ENCODE measurements around the gene GRIP1. TPM values are rescaled to one million over a fixed set of nuclear protein-coding genes. Genes with fewer than 3 reads are reported as not detected.

Gene GRIP1
- total and polyA plus RNA-seq, 4 donors, result 0.38 to 3.4 (median 1.3) TPM

DNA sequence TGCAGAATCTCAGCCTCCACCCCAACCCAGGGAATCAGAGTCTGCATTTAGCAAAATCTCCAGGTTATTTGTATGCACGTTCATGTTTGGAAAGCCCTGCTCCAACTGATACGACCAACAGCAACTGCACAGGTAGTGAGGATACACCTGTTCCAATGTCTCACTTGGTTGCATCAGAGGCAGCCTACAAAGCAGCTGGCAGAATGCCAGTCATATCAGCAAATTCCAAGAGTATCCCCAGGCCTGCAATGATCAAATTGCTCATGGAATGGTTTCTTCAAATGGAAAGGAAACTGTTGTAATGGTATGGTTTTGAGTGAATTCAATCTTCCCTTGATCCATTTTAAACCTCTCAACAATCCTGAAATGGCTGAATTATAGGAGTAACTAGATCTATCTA is 75.4 kb downstream of the GRIP1 start:
- Histone ChIP-seq H3K4me3 (ENCODE audit: low read length in 2 of 2) (no peak overlapping the region), H3K4me1 (ENCODE audit: control insufficient read depth in 1 of 2, insufficient read depth in 2 of 2, low read length in 2 of 2) (no peaks in the 10 kb centered on the region), H3K36me3 (ENCODE audit: control insufficient read depth in 1 of 2, insufficient read depth in 2 of 2, low read length in 1 of 2) (no peaks in the 10 kb centered on the region), H3K27me3 (ENCODE audit: control insufficient read depth in 1 of 2, insufficient read depth in 2 of 2, low read length in 1 of 2) (peaks cover 0 to 1% of the 10 kb centered on the region in 2 donors), H3K9me3 (ENCODE audit: control insufficient read depth, low read length) (peaks cover 2% of the 10 kb centered on the region), H3K27ac (ENCODE audit: low read depth in 1 of 2, low read length in 2 of 2) (no peak overlapping the region)
- intact Hi-C loops (cut with DNase I), result no loop called here
- WGBS, 2 donors, result 92 to 95% methylated on average over 2 of the region's 2 CpGs
- ATAC-seq (ENCODE audit: low FRiP score), result no peak
- DNase-seq, result no peak

DNA sequence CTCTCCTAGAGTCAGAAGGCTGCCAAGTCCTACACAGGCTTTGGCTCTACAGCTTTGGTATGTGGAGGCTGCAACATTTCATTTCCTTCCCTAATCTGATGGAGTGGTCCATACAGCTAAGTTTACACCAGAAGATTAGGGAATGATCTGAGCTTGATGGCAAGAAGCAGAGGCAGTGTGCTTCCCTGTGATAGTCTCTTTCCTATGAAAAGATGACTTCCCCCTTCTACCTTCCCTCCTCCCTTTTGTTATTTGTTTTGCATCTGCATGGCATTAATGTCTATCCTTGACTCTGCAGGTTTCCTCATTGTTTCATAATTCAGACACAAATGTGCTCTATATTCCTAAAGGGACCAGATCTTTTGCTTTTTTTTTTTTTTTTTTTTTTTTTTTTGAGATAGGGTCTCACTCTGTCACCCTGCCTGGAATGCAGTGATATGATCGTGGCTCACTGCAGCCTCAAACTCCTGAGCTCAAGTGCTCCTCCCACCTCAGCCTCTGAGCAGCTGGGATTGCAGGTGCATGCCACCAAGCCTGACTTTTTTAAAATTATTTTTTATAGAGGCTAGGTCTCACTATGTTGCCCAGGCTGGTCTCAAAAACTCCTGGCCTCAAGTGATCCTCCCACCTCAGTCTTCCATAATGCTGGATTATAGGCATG is 76.3 kb downstream of the GRIP1 start:
- WGBS, 2 donors, result 44 to 64% methylated on average over 1 of the region's 1 CpG
- Histone ChIP-seq H3K9me3 (ENCODE audit: control insufficient read depth, low read length) (peaks cover 2% of the 10 kb centered on the region), H3K27ac (ENCODE audit: low read depth in 1 of 2, low read length in 2 of 2) (no peak overlapping the region), H3K4me3 (ENCODE audit: low read length in 2 of 2) (no peak overlapping the region), H3K4me1 (ENCODE audit: control insufficient read depth in 1 of 2, insufficient read depth in 2 of 2, low read length in 2 of 2) (no peaks in the 10 kb centered on the region), H3K27me3 (ENCODE audit: control insufficient read depth in 1 of 2, insufficient read depth in 2 of 2, low read length in 1 of 2) (peaks cover 0 to 1% of the 10 kb centered on the region in 2 donors), H3K36me3 (ENCODE audit: control insufficient read depth in 1 of 2, insufficient read depth in 2 of 2, low read length in 1 of 2) (no peaks in the 10 kb centered on the region)
- intact Hi-C loops (cut with DNase I), result no loop called here
- ATAC-seq (ENCODE audit: low FRiP score) (no peak), DNase-seq (no peak)

DNA sequence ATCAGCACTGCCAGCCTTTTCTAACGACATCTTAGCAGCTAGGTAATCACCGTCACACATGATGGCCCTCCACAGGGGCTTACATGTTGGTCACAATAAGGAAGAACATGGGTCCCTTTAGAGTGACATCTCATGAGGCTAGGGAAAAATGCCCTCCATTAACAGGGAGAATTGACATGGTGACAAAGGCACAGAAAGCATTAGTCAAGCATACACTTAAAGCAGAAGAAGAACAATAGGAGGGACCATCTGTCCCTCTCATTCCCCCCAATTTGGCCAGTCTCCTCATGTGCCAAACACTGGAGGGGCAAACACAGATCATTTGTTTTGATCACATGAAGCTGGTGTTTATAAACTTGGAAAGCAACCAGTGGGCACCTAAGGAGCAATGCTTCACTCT is 78.0 kb downstream of the GRIP1 start:
- Histone ChIP-seq H3K9me3 (ENCODE audit: control insufficient read depth, low read length) (peaks cover 2% of the 10 kb centered on the region), H3K4me3 (ENCODE audit: low read length in 2 of 2) (no peak overlapping the region), H3K27ac (ENCODE audit: low read depth in 1 of 2, low read length in 2 of 2) (no peak overlapping the region), H3K27me3 (ENCODE audit: control insufficient read depth in 1 of 2, insufficient read depth in 2 of 2, low read length in 1 of 2) (no peaks in the 10 kb centered on the region), H3K36me3 (ENCODE audit: control insufficient read depth in 1 of 2, insufficient read depth in 2 of 2, low read length in 1 of 2) (no peaks in the 10 kb centered on the region), H3K4me1 (ENCODE audit: control insufficient read depth in 1 of 2, insufficient read depth in 2 of 2, low read length in 2 of 2) (no peaks in the 10 kb centered on the region)
- DNase-seq (no peak), ATAC-seq (ENCODE audit: low FRiP score) (no peak)
- intact Hi-C loops (cut with DNase I), result no loop called here
- WGBS, 2 donors, result 93 to 94% methylated on average over 2 of the region's 2 CpGs

DNA sequence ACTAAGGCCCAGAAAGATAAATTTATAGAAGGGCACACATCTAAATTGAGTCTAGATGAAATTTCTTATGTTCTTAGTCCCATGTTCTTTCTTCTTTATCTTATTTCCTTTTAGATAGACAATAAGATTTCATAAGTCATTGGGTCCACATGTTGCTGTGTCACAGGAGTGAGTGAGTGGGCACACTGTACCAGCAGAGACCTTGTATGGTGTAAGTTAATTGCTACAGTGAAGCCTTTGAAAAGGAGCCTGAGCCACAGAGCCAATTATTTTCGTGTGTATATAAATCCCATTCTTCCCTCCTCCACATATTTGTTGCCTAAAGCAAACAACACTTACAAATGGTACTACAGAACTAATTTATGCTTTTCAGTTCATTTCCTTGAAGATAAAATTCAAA is 79.1 kb downstream of the GRIP1 start:
- Histone ChIP-seq H3K27ac (ENCODE audit: low read depth in 1 of 2, low read length in 2 of 2) (no peak overlapping the region), H3K36me3 (ENCODE audit: control insufficient read depth in 1 of 2, insufficient read depth in 2 of 2, low read length in 1 of 2) (no peaks in the 10 kb centered on the region), H3K27me3 (ENCODE audit: control insufficient read depth in 1 of 2, insufficient read depth in 2 of 2, low read length in 1 of 2) (no peaks in the 10 kb centered on the region), H3K9me3 (ENCODE audit: control insufficient read depth, low read length) (peaks cover 2% of the 10 kb centered on the region), H3K4me3 (ENCODE audit: low read length in 2 of 2) (no peak overlapping the region), H3K4me1 (ENCODE audit: control insufficient read depth in 1 of 2, insufficient read depth in 2 of 2, low read length in 2 of 2) (no peaks in the 10 kb centered on the region)
- WGBS, 2 donors, result 73 to 80% methylated on average over 1 of the region's 1 CpG
- no peak for ATAC-seq (ENCODE audit: low FRiP score)
- DNase-seq, result no peak
- intact Hi-C loops (cut with DNase I), result no loop called here

DNA sequence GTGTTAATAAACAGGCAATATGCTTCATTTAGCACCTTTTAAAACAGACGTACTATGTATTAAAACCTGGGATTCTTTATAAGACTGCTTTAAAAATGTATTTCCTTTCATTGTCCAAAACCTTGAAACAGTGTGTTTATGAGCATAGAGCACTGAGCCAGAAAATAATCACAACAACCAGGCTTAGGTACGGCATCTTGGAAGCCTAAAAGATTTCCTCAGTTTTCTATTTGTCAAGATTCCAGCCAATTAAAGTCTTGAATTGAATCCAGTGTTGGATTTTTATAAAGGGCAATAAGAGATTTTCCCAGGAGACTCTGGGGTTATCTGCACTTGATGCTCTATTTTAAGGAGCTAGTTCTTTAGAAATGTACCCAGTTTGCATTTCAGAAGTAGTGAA is 80.3 kb downstream of the GRIP1 start:
- H3K36me3 ChIP-seq (ENCODE audit: control insufficient read depth in 1 of 2, insufficient read depth in 2 of 2, low read length in 1 of 2), result no peaks in the 10 kb centered on the region
- no peaks in the 10 kb centered on the region for H3K27me3 ChIP-seq (ENCODE audit: control insufficient read depth in 1 of 2, insufficient read depth in 2 of 2, low read length in 1 of 2)
- no peak overlapping the region for H3K27ac ChIP-seq (ENCODE audit: low read depth in 1 of 2, low read length in 2 of 2)
- DNase-seq (no peak), ATAC-seq (ENCODE audit: low FRiP score) (no peak)
- WGBS, 2 donors, result 18 to 21% methylated on average over 2 of the region's 2 CpGs
- H3K9me3 ChIP-seq (ENCODE audit: control insufficient read depth, low read length), result peaks cover 2% of the 10 kb centered on the region
- no peaks in the 10 kb centered on the region for H3K4me1 ChIP-seq (ENCODE audit: control insufficient read depth in 1 of 2, insufficient read depth in 2 of 2, low read length in 2 of 2)
- no peak overlapping the region for H3K4me3 ChIP-seq (ENCODE audit: low read length in 2 of 2)
- intact Hi-C loops (cut with DNase I), result no loop called here

DNA sequence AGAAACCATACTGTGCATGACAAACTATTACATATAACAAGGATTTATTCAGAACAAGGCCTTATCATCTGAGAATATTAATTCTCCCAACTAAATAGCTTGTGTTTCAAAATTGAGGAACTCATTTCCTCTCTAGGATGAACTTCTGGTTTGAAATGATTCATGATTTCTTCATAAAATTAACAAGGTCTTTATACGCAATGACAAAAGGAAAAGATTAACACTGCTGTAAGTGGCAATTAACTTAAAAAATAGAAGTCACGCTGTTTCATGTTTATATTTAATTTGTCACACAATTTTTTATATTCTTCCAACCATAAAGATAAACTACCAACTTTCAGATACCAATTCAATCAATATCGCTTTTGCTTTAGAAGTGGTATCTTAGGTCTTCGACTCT is 80.8 kb downstream of the GRIP1 start:
- H3K9me3 ChIP-seq (ENCODE audit: control insufficient read depth, low read length), result peaks cover 2% of the 10 kb centered on the region
- H3K27me3 ChIP-seq (ENCODE audit: control insufficient read depth in 1 of 2, insufficient read depth in 2 of 2, low read length in 1 of 2), result no peaks in the 10 kb centered on the region
- intact Hi-C loops (cut with DNase I), result no loop called here
- whole genome bisulfite sequencing, 2 donors, result 93 to 94% methylated on average over 4 of the region's 4 CpGs
- no peaks in the 10 kb centered on the region for H3K4me1 ChIP-seq (ENCODE audit: control insufficient read depth in 1 of 2, insufficient read depth in 2 of 2, low read length in 2 of 2)
- no peak overlapping the region for H3K27ac ChIP-seq (ENCODE audit: low read depth in 1 of 2, low read length in 2 of 2)
- no peak overlapping the region for H3K4me3 ChIP-seq (ENCODE audit: low read length in 2 of 2)
- no peak for DNase-seq
- no peak for ATAC-seq (ENCODE audit: low FRiP score)
- no peaks in the 10 kb centered on the region for H3K36me3 ChIP-seq (ENCODE audit: control insufficient read depth in 1 of 2, insufficient read depth in 2 of 2, low read length in 1 of 2)

DNA sequence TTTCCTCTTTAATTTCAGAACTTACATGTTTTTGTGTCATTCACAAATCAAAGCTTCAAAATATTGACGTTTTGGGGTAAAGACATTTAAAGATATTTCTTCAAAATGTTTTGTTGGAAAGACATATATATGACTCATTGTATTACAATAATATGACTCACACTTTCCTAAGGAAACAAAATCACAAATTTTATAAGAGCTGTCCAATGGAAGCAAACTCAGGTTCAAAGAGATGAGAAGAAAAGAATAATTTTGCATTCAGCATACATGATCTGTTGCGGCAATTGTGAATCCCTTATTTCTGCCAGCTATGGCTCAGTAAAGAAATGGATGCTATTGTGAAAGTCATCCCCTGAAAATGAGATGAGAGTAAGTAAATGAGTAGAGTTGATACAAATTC is 82.7 kb downstream of the GRIP1 start:
- no peaks in the 10 kb centered on the region for H3K4me1 ChIP-seq (ENCODE audit: control insufficient read depth in 1 of 2, insufficient read depth in 2 of 2, low read length in 2 of 2)
- 26 to 33% methylated on average over 2 of the region's 2 CpGs for WGBS, 2 donors
- no peak overlapping the region for H3K27ac ChIP-seq (ENCODE audit: low read depth in 1 of 2, low read length in 2 of 2)
- H3K36me3 ChIP-seq (ENCODE audit: control insufficient read depth in 1 of 2, insufficient read depth in 2 of 2, low read length in 1 of 2), result no peaks in the 10 kb centered on the region
- DNase-seq (no peak), ATAC-seq (ENCODE audit: low FRiP score) (no peak)
- H3K4me3 ChIP-seq (ENCODE audit: low read length in 2 of 2), result no peak overlapping the region
- H3K27me3 ChIP-seq (ENCODE audit: control insufficient read depth in 1 of 2, insufficient read depth in 2 of 2, low read length in 1 of 2), result no peaks in the 10 kb centered on the region
- H3K9me3 ChIP-seq (ENCODE audit: control insufficient read depth, low read length), result peaks cover 2% of the 10 kb centered on the region
- intact Hi-C loops (cut with DNase I), result no loop called here

DNA sequence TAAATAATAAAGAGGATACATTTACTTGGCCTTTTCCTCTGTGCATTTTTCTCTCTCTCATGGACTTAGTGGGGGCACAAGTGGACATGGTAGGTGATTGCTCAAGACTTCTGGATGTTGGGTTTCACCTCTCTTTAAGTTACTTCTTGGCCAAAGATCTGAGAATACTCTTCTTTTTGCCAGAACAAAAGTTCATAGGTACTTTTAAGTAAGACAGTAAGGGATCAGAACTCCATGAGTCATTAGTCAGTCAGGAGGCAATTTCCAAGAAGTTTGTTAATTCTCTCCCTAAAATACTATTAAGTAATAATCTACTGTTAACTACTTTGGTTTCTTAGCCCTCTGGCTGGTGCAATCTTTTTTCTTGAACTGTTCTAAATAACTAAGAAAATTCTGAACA is 84.2 kb downstream of the GRIP1 start:
- Histone ChIP-seq H3K27ac (ENCODE audit: low read depth in 1 of 2, low read length in 2 of 2) (no peak overlapping the region), H3K4me1 (ENCODE audit: control insufficient read depth in 1 of 2, insufficient read depth in 2 of 2, low read length in 2 of 2) (no peaks in the 10 kb centered on the region), H3K4me3 (ENCODE audit: low read length in 2 of 2) (no peak overlapping the region), H3K27me3 (ENCODE audit: control insufficient read depth in 1 of 2, insufficient read depth in 2 of 2, low read length in 1 of 2) (no peaks in the 10 kb centered on the region), H3K9me3 (ENCODE audit: control insufficient read depth, low read length) (no peaks in the 10 kb centered on the region), H3K36me3 (ENCODE audit: control insufficient read depth in 1 of 2, insufficient read depth in 2 of 2, low read length in 1 of 2) (no peaks in the 10 kb centered on the region)
- DNase-seq (no peak), ATAC-seq (ENCODE audit: low FRiP score) (no peak)
- intact Hi-C loops (cut with DNase I), result no loop called here

DNA sequence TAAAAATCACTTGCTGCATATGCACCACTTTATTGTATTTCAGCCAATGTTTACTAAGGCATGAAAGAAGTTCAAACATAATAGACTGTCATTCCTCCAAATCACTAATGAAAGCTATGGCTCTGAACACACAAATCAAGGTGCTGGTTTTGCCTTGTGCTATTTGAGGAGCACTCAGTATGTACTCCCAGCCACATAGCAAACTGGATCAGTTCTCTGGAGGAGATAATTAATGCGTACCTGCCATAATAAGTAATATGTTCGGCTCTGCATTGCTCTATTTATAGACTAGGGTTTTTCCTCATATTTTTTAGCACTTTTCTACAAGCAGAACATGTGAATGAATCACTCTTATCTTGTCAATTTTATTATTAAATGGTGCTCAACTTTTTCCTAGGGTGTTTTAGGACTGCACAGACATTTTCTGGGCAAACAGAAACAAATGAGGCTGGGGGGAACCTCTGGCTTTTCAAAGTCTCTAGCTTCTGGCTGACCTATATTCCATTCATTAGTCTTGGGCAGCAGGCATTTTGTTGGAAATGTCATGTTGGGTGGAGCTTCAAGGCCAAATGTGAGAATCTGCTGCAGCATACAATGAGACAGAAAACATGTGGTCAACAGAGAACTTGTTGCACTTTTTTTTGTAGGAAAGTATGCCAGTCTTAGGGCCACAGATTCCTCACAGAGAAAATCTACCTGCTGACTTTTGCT is 88.4 kb downstream of the GRIP1 start:
- H3K27me3 ChIP-seq (ENCODE audit: control insufficient read depth in 1 of 2, insufficient read depth in 2 of 2, low read length in 1 of 2), result no peaks in the 10 kb centered on the region

More for the DNA sequence above, 88.4 kb downstream of the GRIP1 start:
- no peak overlapping the region for H3K4me3 ChIP-seq (ENCODE audit: low read length in 2 of 2)
- DNase-seq (no peak), ATAC-seq (ENCODE audit: low FRiP score) (no peak)
- H3K27ac ChIP-seq (ENCODE audit: low read depth in 1 of 2, low read length in 2 of 2), result no peak overlapping the region
- no peaks in the 10 kb centered on the region for H3K9me3 ChIP-seq (ENCODE audit: control insufficient read depth, low read length)
- intact Hi-C loops (cut with DNase I), result no loop called here
- no peaks in the 10 kb centered on the region for H3K4me1 ChIP-seq (ENCODE audit: control insufficient read depth in 1 of 2, insufficient read depth in 2 of 2, low read length in 2 of 2)
- 46 to 49% methylated on average over 2 of the region's 2 CpGs for WGBS, 2 donors
- no peaks in the 10 kb centered on the region for H3K36me3 ChIP-seq (ENCODE audit: control insufficient read depth in 1 of 2, insufficient read depth in 2 of 2, low read length in 1 of 2)
